Subcutaneous adipose tissue (tissue), 4 donors: ENCODE measurements around the gene FTO. TPM values are rescaled to one million over a fixed set of nuclear protein-coding genes. Genes with fewer than 3 reads are reported as not detected.

ENCODE experiments used
- total RNA-seq, 4 donors: library from RNA; depleted of rRNA; stranded (reverse); fragments of >200 nt; gene quantifications; one replicate each; pipeline ENCODE4 v1.1.0, GENCODE V29; 2016
- TF ChIP-seq, protein P1 (sequence below): fragments of 450-650 bp; IDR thresholded peaks from one replicate; pipeline ENCODE4 v1.5.1; 2016; ENCODE audit warnings: low read depth, mild to moderate bottlenecking, control low read depth, antibody characterized with exemption, moderate library complexity

Gene FTO
- total RNA-seq, 4 donors from 2014 or later, result 74.3 to 102 (median 90.9) TPM

DNA sequence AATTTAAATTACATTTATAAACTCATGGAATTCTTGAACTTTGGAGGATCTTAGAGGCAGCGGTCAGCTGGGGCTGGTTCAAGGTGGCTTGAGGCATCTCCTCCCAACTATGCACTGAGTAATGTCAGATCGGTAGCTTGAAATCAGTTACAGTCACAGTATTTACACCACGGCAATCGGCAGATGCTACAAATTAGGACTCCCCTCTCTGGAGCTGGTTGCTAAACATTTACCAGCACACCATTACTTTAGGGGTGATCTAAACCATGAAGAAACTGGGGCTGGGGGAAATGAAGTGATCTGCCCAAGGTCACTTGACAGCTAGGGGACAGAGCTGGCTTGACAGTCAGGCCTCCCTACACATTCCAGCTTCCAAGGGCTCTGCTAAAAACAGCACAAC is 445.0 kb downstream of the FTO start:
- TF ChIP-seq, protein P1, sequence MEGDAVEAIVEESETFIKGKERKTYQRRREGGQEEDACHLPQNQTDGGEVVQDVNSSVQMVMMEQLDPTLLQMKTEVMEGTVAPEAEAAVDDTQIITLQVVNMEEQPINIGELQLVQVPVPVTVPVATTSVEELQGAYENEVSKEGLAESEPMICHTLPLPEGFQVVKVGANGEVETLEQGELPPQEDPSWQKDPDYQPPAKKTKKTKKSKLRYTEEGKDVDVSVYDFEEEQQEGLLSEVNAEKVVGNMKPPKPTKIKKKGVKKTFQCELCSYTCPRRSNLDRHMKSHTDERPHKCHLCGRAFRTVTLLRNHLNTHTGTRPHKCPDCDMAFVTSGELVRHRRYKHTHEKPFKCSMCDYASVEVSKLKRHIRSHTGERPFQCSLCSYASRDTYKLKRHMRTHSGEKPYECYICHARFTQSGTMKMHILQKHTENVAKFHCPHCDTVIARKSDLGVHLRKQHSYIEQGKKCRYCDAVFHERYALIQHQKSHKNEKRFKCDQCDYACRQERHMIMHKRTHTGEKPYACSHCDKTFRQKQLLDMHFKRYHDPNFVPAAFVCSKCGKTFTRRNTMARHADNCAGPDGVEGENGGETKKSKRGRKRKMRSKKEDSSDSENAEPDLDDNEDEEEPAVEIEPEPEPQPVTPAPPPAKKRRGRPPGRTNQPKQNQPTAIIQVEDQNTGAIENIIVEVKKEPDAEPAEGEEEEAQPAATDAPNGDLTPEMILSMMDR, result no peak

DNA sequence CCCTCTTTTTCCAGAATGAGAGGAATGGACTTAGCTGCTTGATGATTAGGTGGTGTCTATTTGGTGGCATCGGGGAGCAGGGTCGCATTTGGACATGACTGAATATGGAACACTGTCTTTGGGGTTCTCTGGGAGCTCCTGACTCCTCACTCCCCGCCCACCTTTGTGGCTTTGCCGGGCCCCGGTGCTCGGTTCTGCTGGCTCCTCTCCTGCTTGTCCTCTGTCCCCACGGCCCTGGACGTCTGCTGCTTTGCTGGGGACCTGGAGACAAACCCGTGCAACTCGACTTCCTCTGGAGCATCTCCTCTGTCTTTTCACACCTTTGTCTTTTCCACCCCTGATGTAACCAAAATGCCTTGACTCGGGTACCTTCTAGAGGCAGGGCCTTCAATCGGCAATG is 446.9 kb downstream of the FTO start:
- TF ChIP-seq, protein P1, result no peak

DNA sequence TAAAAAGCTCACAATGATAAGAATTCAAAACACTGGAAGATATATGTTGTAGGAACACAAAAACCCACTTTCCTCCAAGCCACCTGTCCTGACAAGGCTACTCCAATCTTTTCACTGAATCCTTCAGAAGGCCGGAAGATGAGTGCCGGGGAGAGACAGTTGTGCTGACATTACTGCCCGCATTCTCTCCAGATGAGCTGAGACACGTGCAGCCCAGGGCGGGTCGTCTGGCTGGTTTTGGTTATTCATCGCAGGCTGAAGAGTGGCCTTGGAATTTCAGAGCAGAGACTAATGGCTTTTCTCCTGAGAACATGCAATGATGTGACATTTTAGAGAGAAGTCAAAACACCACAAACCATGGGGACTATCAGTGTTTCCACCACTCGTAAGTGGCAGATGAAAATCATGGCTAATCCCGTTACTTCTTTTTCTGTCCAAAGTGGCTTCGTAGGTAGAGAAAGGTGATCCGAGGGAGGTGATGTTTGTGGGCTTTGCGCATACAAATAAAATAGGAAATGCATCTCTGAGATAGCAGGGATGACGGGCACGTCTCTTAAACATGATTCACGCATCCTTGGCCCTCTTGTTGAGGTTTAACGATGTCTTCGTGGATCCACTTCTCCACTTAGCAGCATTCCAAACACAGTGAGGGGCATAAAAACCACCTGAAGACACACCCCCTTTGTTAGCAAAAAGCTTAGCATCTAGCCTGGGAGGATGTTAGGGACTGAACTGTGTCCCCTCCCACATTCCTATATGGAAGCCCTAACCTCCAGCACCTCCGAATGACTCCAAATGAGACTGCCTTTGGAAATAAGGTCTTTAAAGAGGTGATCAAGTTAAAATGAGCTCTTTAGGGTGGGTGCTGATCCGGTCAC is 448.6 kb downstream of the FTO start:
- TF ChIP-seq, protein P1, result no peak

DNA sequence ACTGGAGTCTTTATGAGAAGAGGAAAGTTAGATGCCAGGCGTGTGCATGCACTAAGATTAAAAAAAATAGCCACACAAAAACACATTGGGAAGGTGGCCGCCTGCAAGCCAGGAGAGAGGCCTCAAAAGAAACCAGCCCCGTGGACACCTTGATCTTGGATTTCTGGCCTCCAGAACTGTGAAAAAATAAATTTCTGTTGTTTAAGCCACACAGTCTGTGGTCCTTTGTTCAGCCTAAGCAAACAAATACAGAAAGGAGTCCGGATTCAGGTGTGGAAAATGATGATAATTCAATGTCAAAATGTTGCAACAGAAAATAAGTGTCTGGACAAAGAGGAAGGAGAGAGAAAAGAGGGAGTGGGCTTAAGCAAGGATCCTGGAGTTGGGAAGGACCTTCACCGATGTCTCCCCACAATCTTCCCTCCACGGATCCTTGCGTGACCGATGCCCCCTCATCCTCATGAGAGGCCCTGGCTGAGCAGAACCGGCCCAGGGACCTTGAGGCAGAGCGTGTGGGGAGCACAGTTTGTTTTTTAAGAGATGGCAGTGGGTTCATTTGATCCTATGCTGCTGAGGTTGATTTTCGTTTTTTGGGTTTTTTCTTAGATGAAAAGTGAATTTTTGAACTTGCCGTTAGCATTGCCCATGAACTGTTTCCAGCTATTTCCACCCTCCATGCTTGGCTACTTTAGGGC is 449.4 kb downstream of the FTO start:
- TF ChIP-seq, protein P1, result no peak

DNA sequence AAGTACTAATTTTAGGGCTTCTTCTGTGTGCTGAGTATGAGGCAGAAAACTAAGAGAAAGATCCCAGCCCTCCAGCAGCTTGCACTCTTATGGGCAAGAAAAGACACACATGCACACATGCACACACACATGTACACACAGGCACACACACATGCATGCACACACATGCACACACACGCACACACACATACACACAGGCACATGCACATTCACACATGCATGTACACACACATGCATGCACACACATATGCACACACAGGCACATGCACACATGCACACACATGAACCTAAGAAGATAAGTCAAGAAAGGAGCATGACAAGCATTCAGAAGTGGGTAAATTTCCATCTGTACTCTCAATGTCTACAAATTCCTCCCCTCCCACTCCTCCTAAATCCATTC is 452.4 kb downstream of the FTO start:
- TF ChIP-seq, protein P1, result no peak

DNA sequence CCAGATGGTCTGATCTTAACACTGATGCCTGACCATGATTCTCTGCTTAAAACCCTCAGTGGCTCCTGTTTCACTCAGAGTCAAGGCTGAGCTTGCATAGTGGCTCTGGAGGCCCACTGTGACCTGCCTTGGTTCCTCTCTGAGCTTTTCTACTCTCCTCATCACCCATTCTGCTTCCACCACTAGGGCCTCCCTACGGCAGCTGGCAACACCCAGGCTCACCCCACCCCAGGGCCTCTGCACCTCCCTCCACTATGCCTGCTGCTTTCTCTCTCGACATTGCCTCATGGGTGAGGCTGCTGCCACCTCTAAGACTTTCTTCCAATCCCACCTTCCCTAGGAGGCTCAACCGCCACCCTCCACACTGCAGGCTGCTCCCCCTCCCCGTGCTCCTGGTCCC is 455.0 kb downstream of the FTO start:
- TF ChIP-seq, protein P1, result no peak

DNA sequence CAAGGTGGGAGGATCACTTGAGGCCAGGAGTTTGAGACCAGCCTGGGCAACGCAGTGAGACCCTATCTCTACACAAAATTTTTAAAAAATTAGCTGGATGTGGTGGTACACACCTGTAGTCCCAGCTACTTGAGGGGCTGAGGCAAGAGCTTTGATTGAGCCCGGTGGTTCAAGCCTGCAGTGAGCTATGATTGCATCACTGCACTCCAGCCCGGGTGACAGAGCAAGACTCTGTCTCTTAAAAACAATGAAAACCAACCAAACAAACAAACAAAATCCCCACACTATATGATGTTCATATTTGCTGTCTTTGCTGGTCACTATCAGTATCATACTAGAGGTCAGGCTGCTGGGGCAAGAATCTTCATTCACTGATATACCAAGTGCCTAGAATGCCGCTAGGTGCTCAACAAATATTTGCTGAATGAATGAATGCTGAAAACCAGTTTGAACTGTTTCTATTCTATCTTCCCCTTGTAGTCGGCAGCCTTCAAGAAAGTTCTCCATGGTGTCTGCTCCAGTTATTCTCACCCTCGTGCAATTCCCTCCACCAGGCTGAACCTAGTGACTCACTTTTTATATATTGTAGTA is 455.6 kb downstream of the FTO start:
- TF ChIP-seq, protein P1, result no peak
